CD14-positive monocyte (primary cell): Measurements from ENCODE around the gene SERBP1. TPM values are rescaled to one million over a fixed set of nuclear protein-coding genes. Genes with fewer than 3 reads are reported as not detected.
"Not testable (repeated sequence)": the region's sequence is repeated elsewhere in the genome, so short reads cannot be mapped to it uniquely, and the experiment has no call there.

Experiments
- DNase-seq, 3 donors: peaks; one replicate each; pipeline ENCODE4 v3.0.0-alpha.2; 2011 to 2022
- H2AFZ ChIP-seq: 2 replicates; pipeline ENCODE4 v1.6.0; 2012; ENCODE audit warnings: mild to moderate bottlenecking, low read depth, low read length, inconsistent platforms; ENCODE audit not compliant: insufficient read depth, poor library complexity, severe bottlenecking
- H3K27ac ChIP-seq, 2 donors: 1 replicate in 1 of 2; 2 replicates in 1 of 2; pipeline ENCODE4 v1.5.1; 2012 to 2013; ENCODE audit warnings: low read length in 2 of 2, control low read depth in 1 of 2, inconsistent platforms in 1 of 2, low read depth in 1 of 2, mild to moderate bottlenecking in 1 of 2
- H3K27me3 ChIP-seq, 2 donors: one replicate each; pipeline versions ENCODE4 v1.6.0 to v1.6.1; 2011 to 2013; ENCODE audit warnings: low read length in 2 of 2; ENCODE audit not compliant: control insufficient read depth in 2 of 2, insufficient read depth in 2 of 2
- H3K36me3 ChIP-seq, 2 donors: replicated peaks in 1 of 2; 1 replicate in 1 of 2; 2 replicates in 1 of 2; pipeline versions ENCODE4 v1.5.1 to v1.6.1; 2012 to 2013; ENCODE audit warnings: low read length in 2 of 2, control low read depth in 1 of 2, inconsistent platforms in 1 of 2, mild to moderate bottlenecking in 1 of 2; ENCODE audit not compliant: insufficient read depth in 2 of 2, control insufficient read depth in 1 of 2
- H3K4me1 ChIP-seq, 2 donors: 1 replicate in 1 of 2; 2 replicates in 1 of 2; pipeline versions ENCODE4 v1.5.1 to v1.6.1; 2012 to 2013; ENCODE audit warnings: low read length in 2 of 2, control low read depth in 1 of 2, inconsistent platforms in 1 of 2, mild to moderate bottlenecking in 1 of 2, moderate library complexity in 1 of 2; ENCODE audit not compliant: insufficient read depth in 2 of 2, control insufficient read depth in 1 of 2
- H3K4me2 ChIP-seq: replicated peaks from 2 replicates; pipeline ENCODE3; 2012; ENCODE audit warnings: low read length, moderate library complexity, mild to moderate bottlenecking; ENCODE audit not compliant: poor library complexity, severe bottlenecking; ENCODE audit errors: extremely low read depth
- H3K4me3 ChIP-seq, 3 experiments: fragments of 200-600 bp in 1 of 3; sonication (generic) in 1 of 3; replicated peaks in 1 of 3; 1 replicate in 2 of 3; 2 replicates in 1 of 3; pipeline ENCODE4 v1.5.1; 2011 to 2013; ENCODE audit warnings: low read length in 3 of 3, mild to moderate bottlenecking in 3 of 3, control low read depth in 2 of 3, low read depth in 2 of 3, inconsistent platforms in 1 of 3, moderate library complexity in 1 of 3
- H3K79me2 ChIP-seq: 2 replicates; pipeline ENCODE4 v1.6.0; 2012; ENCODE audit warnings: mild to moderate bottlenecking, control low read depth, inconsistent platforms, low read length, moderate library complexity; ENCODE audit not compliant: insufficient read depth
- H3K9ac ChIP-seq: 2 replicates; pipeline ENCODE4 v1.6.0; 2017; ENCODE audit warnings: low read length, mild to moderate bottlenecking; ENCODE audit not compliant: insufficient read depth, poor library complexity, severe bottlenecking
- H3K9me3 ChIP-seq, 2 donors: replicated peaks in 1 of 2; 1 replicate in 1 of 2; 2 replicates in 1 of 2; pipeline versions ENCODE4 v1.5.1 to v1.6.1; 2012 to 2013; ENCODE audit warnings: low read length in 2 of 2, control low read depth in 1 of 2; ENCODE audit not compliant: control insufficient read depth in 1 of 2, insufficient read depth in 1 of 2
- H4K20me1 ChIP-seq: 2 replicates; pipeline ENCODE4 v1.6.0; 2012; ENCODE audit warnings: mild to moderate bottlenecking, low read length, control low read depth, moderate library complexity; ENCODE audit not compliant: insufficient read depth
- H3K27ac Mint-ChIP-seq, 7 donors: one replicate each; pipeline ENCODE4 v1.8.0; 2020; ENCODE audit warnings: mild to moderate bottlenecking in 7 of 7, mixed read lengths in 7 of 7, moderate library complexity in 6 of 7, inconsistent platforms in 2 of 7
- H3K27me3 Mint-ChIP-seq, 3 donors: one replicate each; pipeline ENCODE4 v1.8.0; 2021 to 2022; ENCODE audit warnings: low read depth in 3 of 3, mild to moderate bottlenecking in 3 of 3, mixed read lengths in 3 of 3, moderate library complexity in 3 of 3, inconsistent platforms in 1 of 3
- H3K36me3 Mint-ChIP-seq, 2 donors: one replicate each; pipeline ENCODE4 v1.8.0; 2020; ENCODE audit warnings: mixed read lengths in 2 of 2, inconsistent platforms in 1 of 2, mild to moderate bottlenecking in 1 of 2
- H3K4me1 Mint-ChIP-seq: one replicate; pipeline ENCODE4 v1.8.0; 2020; ENCODE audit warnings: mild to moderate bottlenecking, mixed read lengths
- H3K4me3 Mint-ChIP-seq, 2 donors: one replicate each; pipeline ENCODE4 v1.8.0; 2020; ENCODE audit warnings: mild to moderate bottlenecking in 2 of 2, mixed read lengths in 2 of 2, moderate library complexity in 1 of 2
- H3K9me3 Mint-ChIP-seq, 7 donors: one replicate each; pipeline ENCODE4 v1.8.0; 2020 to 2022; ENCODE audit warnings: mixed read lengths in 7 of 7, mild to moderate bottlenecking in 6 of 7, moderate library complexity in 6 of 7, inconsistent platforms in 2 of 7
- WGBS: methylation state at CpG from one replicate; pipeline ENCODE4 v1.1.5; 2013; ENCODE audit warnings: missing lambda C conversion rate; ENCODE audit not compliant: insufficient coverage; 5-methylcytosine and 5-hydroxymethylcytosine counted together
- intact Hi-C, 2 donors: fragments of 100-400 bp; cut with micrococcal nuclease; formaldehyde crosslinking; loops; one replicate each; pipeline versions ENCODE4 v1.15.0 to v1.15.1; 2023
- polyA plus RNA-seq, 3 donors: library from polyadenylated mRNA; depleted of rRNA in 1 of 3; unstranded in 2 of 3; stranded (reverse) in 1 of 3; fragments of 300-500 nt in 2 of 3; fragments of >200 nt in 1 of 3; fragmentation: Illumina TruSeq in 2 of 3; gene quantifications; 1 replicate in 2 of 3; 2 replicates in 1 of 3; pipeline ENCODE4 v1.2.3, GENCODE V29; 2012 to 2021
- TF ChIP-seq, protein P1 (sequence below): fragments of 200-600 bp; IDR thresholded peaks from one replicate; pipeline ENCODE4 v1.8.0; 2022; ENCODE audit warnings: antibody characterized with exemption, mild to moderate bottlenecking

The SERBP1 gene
- polyA plus RNA-seq, 3 donors, result 38.2 to 78.8 (median 75.3) TPM

DNA sequence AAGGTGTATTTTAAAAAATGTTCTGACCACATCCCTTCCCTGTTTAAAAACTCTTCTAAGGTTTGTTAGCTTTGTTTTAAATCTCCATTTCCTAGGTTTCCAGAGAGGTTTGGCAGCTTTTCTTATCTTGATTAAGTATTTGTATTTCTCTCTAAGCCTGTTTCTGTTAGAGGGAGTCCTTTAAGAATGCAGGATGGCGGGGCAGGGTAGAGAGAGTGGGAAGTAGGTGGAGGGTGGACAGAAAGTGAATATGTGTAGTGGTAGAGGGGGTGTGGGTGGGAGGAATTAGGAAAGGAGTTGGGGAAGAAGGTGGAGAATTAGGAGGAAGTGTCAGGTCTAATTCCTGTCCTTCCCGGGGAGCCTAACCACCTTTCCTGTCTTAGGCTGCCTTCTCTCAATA, 21.2 kb upstream of the SERBP1 start:
- no peaks in the 10 kb centered on the region for H3K4me1 ChIP-seq
- TF ChIP-seq, protein P1, sequence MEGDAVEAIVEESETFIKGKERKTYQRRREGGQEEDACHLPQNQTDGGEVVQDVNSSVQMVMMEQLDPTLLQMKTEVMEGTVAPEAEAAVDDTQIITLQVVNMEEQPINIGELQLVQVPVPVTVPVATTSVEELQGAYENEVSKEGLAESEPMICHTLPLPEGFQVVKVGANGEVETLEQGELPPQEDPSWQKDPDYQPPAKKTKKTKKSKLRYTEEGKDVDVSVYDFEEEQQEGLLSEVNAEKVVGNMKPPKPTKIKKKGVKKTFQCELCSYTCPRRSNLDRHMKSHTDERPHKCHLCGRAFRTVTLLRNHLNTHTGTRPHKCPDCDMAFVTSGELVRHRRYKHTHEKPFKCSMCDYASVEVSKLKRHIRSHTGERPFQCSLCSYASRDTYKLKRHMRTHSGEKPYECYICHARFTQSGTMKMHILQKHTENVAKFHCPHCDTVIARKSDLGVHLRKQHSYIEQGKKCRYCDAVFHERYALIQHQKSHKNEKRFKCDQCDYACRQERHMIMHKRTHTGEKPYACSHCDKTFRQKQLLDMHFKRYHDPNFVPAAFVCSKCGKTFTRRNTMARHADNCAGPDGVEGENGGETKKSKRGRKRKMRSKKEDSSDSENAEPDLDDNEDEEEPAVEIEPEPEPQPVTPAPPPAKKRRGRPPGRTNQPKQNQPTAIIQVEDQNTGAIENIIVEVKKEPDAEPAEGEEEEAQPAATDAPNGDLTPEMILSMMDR, result no peak
- H3K79me2 ChIP-seq, result no peaks in the 10 kb centered on the region

DNA sequence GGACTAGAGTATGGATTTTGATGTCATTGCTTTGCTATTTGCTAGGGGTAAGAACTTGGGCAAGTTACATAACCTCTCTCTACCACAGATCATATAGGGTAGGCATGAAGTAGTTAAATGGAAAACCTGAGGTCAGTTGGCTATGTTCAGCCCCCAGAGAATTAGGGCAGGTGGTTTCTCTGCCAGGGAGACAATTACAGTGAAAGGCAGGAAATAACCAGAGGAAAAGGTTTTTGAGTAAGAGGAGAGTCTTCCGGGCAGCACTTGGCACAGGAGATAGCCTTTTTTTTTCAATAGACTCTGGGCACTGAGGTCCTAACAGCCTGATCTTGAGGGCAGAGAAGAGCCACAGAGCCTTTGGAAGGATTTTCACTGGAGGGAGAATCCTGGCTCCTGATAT, 16.7 kb upstream of the SERBP1 start:
- no peaks in the 10 kb centered on the region for H3K36me3 Mint-ChIP-seq
- no peak overlapping the region for H2AFZ ChIP-seq
- no peak overlapping the region for H3K4me3 ChIP-seq
- H3K4me1 ChIP-seq, result peaks cover 0 to 1% of the 10 kb centered on the region in 2 donors
- H3K27ac Mint-ChIP-seq, result no peak overlapping the region
- TF ChIP-seq, protein P1, result no peak
- H3K27me3 Mint-ChIP-seq, result peaks cover 2 to 7% (median 5%) of the 10 kb centered on the region in 3 donors
- no peak overlapping the region for H3K27ac ChIP-seq
- H3K4me3 Mint-ChIP-seq, result no peak overlapping the region
- WGBS, result 27% methylated on average over 1 of the region's 1 CpG
- no peaks in the 10 kb centered on the region for H4K20me1 ChIP-seq
- H3K9me3 Mint-ChIP-seq, result no peaks in the 10 kb centered on the region
- H3K9ac ChIP-seq, result no peak overlapping the region
- no peak for DNase-seq
- no peaks in the 10 kb centered on the region for H3K9me3 ChIP-seq
- H3K4me1 Mint-ChIP-seq, result peaks cover 3% of the 10 kb centered on the region
- intact Hi-C loops, result no loop called here
- no peak overlapping the region for H3K4me2 ChIP-seq
- no peaks in the 10 kb centered on the region for H3K36me3 ChIP-seq
- no peaks in the 10 kb centered on the region for H3K27me3 ChIP-seq
- H3K79me2 ChIP-seq, result no peaks in the 10 kb centered on the region

More for the DNA sequence above, 21.2 kb upstream of the SERBP1 start:
- H3K4me3 Mint-ChIP-seq, result no peak overlapping the region
- no peaks in the 10 kb centered on the region for H3K36me3 Mint-ChIP-seq
- no peaks in the 10 kb centered on the region for H3K9me3 ChIP-seq
- no peak overlapping the region for H3K4me2 ChIP-seq
- H4K20me1 ChIP-seq, result no peaks in the 10 kb centered on the region
- no peak overlapping the region for H3K4me3 ChIP-seq
- peaks cover 0 to 7% (median 3%) of the 10 kb centered on the region in 3 donors for H3K27me3 Mint-ChIP-seq
- H2AFZ ChIP-seq, result no peak overlapping the region
- no peaks in the 10 kb centered on the region for H3K9me3 Mint-ChIP-seq
- H3K27ac ChIP-seq, result no peak overlapping the region
- H3K27ac Mint-ChIP-seq, result no peak overlapping the region
- no peak for DNase-seq
- H3K36me3 ChIP-seq, result no peaks in the 10 kb centered on the region
- H3K9ac ChIP-seq, result no peak overlapping the region
- 100% methylated on average over 1 of the region's 2 CpGs for WGBS
- intact Hi-C loops, result no loop called here
- no peaks in the 10 kb centered on the region for H3K27me3 ChIP-seq
- no peaks in the 10 kb centered on the region for H3K4me1 Mint-ChIP-seq

DNA sequence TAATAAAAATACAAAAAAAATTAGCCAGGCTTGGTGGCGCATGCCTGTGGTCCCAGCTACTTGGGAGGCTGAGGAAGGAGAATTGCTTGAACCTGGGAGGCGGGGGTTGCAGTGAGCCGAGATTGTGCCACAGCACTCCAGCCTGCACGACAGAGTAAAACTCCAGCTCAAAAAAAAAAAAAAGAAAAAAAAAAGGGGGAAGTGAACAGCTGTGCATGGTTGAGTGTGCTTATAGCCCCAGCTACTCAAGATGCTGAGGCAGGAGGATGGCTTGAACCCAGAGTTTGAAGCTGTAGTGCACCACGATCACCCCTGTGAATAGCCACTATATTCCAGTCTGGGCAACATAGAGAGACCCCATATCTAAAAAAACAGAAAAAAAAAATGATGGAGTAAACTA, 15.8 kb upstream of the SERBP1 start:
- H3K27ac ChIP-seq, H3K4me1 Mint-ChIP-seq, H2AFZ ChIP-seq, H3K4me3 Mint-ChIP-seq, H3K4me2 ChIP-seq, H3K9me3 ChIP-seq, H3K27me3 ChIP-seq, intact Hi-C loops, H3K4me1 ChIP-seq, H3K4me3 ChIP-seq, H3K27ac Mint-ChIP-seq, H3K36me3 Mint-ChIP-seq, H3K36me3 ChIP-seq, H3K9me3 Mint-ChIP-seq, H3K27me3 Mint-ChIP-seq, H4K20me1 ChIP-seq, H3K9ac ChIP-seq, H3K79me2 ChIP-seq: not testable (repeated sequence)
- WGBS, result no CpG with 5 or more reads among the region's 5 CpGs
- DNase-seq, result peak in 1 of 3 donors; percentile 4
